Mesenchymal stem cell (in vitro differentiated cells and primary cell): ENCODE data around the gene SPEG.

Source experiments
- DNase-seq: peaks from one replicate; pipeline ENCODE4 v3.0.0-alpha.2; 2013
- H2AFZ ChIP-seq: one replicate; pipeline ENCODE4 v1.6.1; 2013; ENCODE audit warnings: low read depth, mild to moderate bottlenecking, control low read depth, inconsistent platforms, low read length, moderate library complexity
- H2AK5ac ChIP-seq: 2 replicates; pipeline ENCODE4 v1.6.1; 2013; ENCODE audit warnings: low read length, moderate library complexity, mild to moderate bottlenecking, inconsistent platforms; ENCODE audit not compliant: severe bottlenecking
- H2BK120ac ChIP-seq: one replicate; pipeline ENCODE4 v1.6.1; 2013; ENCODE audit warnings: low read depth, mild to moderate bottlenecking, inconsistent platforms, low read length, moderate library complexity
- H2BK12ac ChIP-seq, 2 experiments: one replicate each; pipeline ENCODE4 v1.6.1; 2013; ENCODE audit warnings: inconsistent platforms in 2 of 2, low read length in 2 of 2, mild to moderate bottlenecking in 2 of 2, moderate library complexity in 2 of 2, control low read depth in 1 of 2
- H2BK15ac ChIP-seq: one replicate; pipeline ENCODE4 v1.6.1; 2013; ENCODE audit warnings: mild to moderate bottlenecking, low read depth, inconsistent platforms; ENCODE audit not compliant: poor library complexity, severe bottlenecking
- H2BK5ac ChIP-seq: 2 replicates; pipeline ENCODE4 v1.6.1; 2013; ENCODE audit warnings: low read depth, mild to moderate bottlenecking, low read length, control low read depth, inconsistent platforms; ENCODE audit not compliant: poor library complexity, severe bottlenecking
- H3K14ac ChIP-seq, 2 experiments: one replicate each; pipeline ENCODE4 v1.6.1; 2013; ENCODE audit warnings: inconsistent platforms in 2 of 2, low read length in 2 of 2, control low read depth in 1 of 2, mild to moderate bottlenecking in 1 of 2, moderate library complexity in 1 of 2
- H3K18ac ChIP-seq, 2 experiments: one replicate each; pipeline ENCODE4 v1.6.1; 2013; ENCODE audit warnings: inconsistent platforms in 2 of 2, low read length in 2 of 2, control low read depth in 1 of 2, low read depth in 1 of 2, mild to moderate bottlenecking in 1 of 2
- H3K23ac ChIP-seq, 2 experiments: one replicate each; pipeline ENCODE4 v1.6.1; 2013; ENCODE audit warnings: inconsistent platforms in 2 of 2, low read length in 2 of 2, mild to moderate bottlenecking in 2 of 2, moderate library complexity in 2 of 2, control low read depth in 1 of 2
- H3K27ac ChIP-seq: 2 replicates; pipeline ENCODE4 v1.5.1; 2013; ENCODE audit warnings: mild to moderate bottlenecking, moderate library complexity, low read length, control low read depth, inconsistent platforms; ENCODE audit not compliant: poor library complexity, severe bottlenecking
- H3K27me3 ChIP-seq, 2 experiments: 2 replicates each; pipeline versions ENCODE4 v1.6.1 to v1.7.0; 2013; ENCODE audit warnings: low read length in 2 of 2, mild to moderate bottlenecking in 2 of 2, moderate library complexity in 2 of 2, control low read depth in 1 of 2, inconsistent platforms in 1 of 2; ENCODE audit not compliant: control insufficient read depth in 1 of 2, insufficient read depth in 1 of 2
- H3K36me3 ChIP-seq, 2 experiments: 2 replicates each; pipeline versions ENCODE4 v1.6.1 to v1.7.0; 2013; ENCODE audit warnings: low read length in 2 of 2, control low read depth in 1 of 2, inconsistent platforms in 1 of 2, low read depth in 1 of 2, mild to moderate bottlenecking in 1 of 2; ENCODE audit not compliant: insufficient read depth in 2 of 2, control insufficient read depth in 1 of 2
- H3K4ac ChIP-seq, 2 experiments: one replicate each; pipeline ENCODE4 v1.6.1; 2013; ENCODE audit warnings: inconsistent platforms in 2 of 2, low read length in 2 of 2, mild to moderate bottlenecking in 2 of 2, moderate library complexity in 2 of 2, control low read depth in 1 of 2, low read depth in 1 of 2
- H3K4me1 ChIP-seq: 2 replicates; pipeline ENCODE4 v1.6.1; 2013; ENCODE audit warnings: low read depth, low read length, control low read depth; ENCODE audit not compliant: control insufficient read depth, insufficient read depth
- H3K4me2 ChIP-seq: 2 replicates; pipeline ENCODE4 v1.6.1; 2013; ENCODE audit warnings: low read length, mild to moderate bottlenecking, inconsistent platforms; ENCODE audit not compliant: poor library complexity, severe bottlenecking
- H3K4me3 ChIP-seq, 2 experiments: 2 replicates each; pipeline versions ENCODE4 v1.5.1 to v1.7.0; 2013; ENCODE audit warnings: low read length in 2 of 2, mild to moderate bottlenecking in 2 of 2, control low read depth in 1 of 2, low read depth in 1 of 2; ENCODE audit not compliant: insufficient read depth in 1 of 2
- H3K79me1 ChIP-seq: replicated peaks from 2 replicates; pipeline ENCODE4 v1.6.1; 2013; ENCODE audit warnings: mild to moderate bottlenecking, control low read depth, low read length, inconsistent platforms; ENCODE audit not compliant: poor library complexity, severe bottlenecking
- H3K9ac ChIP-seq: 2 replicates; pipeline ENCODE4 v1.7.0; 2013; ENCODE audit warnings: mild to moderate bottlenecking, low read length, moderate library complexity
- H3K9me3 ChIP-seq: 2 replicates; pipeline ENCODE4 v1.7.0; 2013; ENCODE audit warnings: mild to moderate bottlenecking, low read length; ENCODE audit not compliant: control insufficient read depth
- H4K8ac ChIP-seq: one replicate; pipeline ENCODE4 v1.6.1; 2013; ENCODE audit warnings: inconsistent platforms, mild to moderate bottlenecking, low read length, moderate library complexity
- H4K91ac ChIP-seq: one replicate; pipeline ENCODE4 v1.6.1; 2013; ENCODE audit warnings: mild to moderate bottlenecking, low read length, inconsistent platforms
- WGBS: methylation state at CpG from one replicate; pipeline ENCODE4 v1.1.7; 2013; ENCODE audit warnings: mixed read lengths; 5-methylcytosine and 5-hydroxymethylcytosine counted together

Gene SPEG

GRCh38 chr2:219505585-219505984 is 70.9 kb downstream of the SPEG start:
- Histone ChIP-seq H2AK5ac (no peak overlapping the region), H3K4me1 (peaks cover 36% of the 10 kb centered on the region), H3K27me3 (peaks cover 4 to 5% of the 10 kb centered on the region in 2 experiments)

GRCh38 chr2:219506153-219506801 is 71.6 kb downstream of the SPEG start:
- Histone ChIP-seq H4K91ac (no peak overlapping the region), H3K27ac (no peak overlapping the region), H3K79me1 (peaks cover 12% of the 10 kb centered on the region), H3K27me3 (peaks cover 11% of the 10 kb centered on the region in 2 experiments), H3K4ac (no peak overlapping the region), H2AFZ (no peak overlapping the region), H4K8ac (no peak overlapping the region), H2BK5ac (no peak overlapping the region), H3K4me3 (no peak overlapping the region), H3K4me1 (peaks cover 37% of the 10 kb centered on the region), H2BK120ac (no peak overlapping the region), H2BK15ac (no peak overlapping the region), H3K36me3 (peaks cover 54 to 62% of the 10 kb centered on the region in 2 experiments), H3K9ac (no peak overlapping the region), H3K18ac (no peak overlapping the region), H3K14ac (no peak overlapping the region), H3K9me3 (no peaks in the 10 kb centered on the region), H2AK5ac (no peak overlapping the region), H3K4me2 (no peak overlapping the region), H3K23ac (no peak overlapping the region), H2BK12ac (no peak overlapping the region)
- DNase-seq, result no peak
- WGBS, result 86% methylated on average over 23 of the region's 23 CpGs

More at GRCh38 chr2:219505585-219505984, 70.9 kb downstream of the SPEG start:
- no peak overlapping the region for H4K8ac ChIP-seq
- peaks cover 54 to 62% of the 10 kb centered on the region in 2 experiments for H3K36me3 ChIP-seq
- no peak overlapping the region for H3K14ac ChIP-seq
- no peak overlapping the region for H3K27ac ChIP-seq
- peaks cover 15% of the 10 kb centered on the region for H3K79me1 ChIP-seq
- H2BK5ac ChIP-seq, result no peak overlapping the region
- H3K4ac ChIP-seq, result no peak overlapping the region
- DNase-seq, result no peak
- no peak overlapping the region for H2BK120ac ChIP-seq
- H3K23ac ChIP-seq, result no peak overlapping the region
- no peak overlapping the region for H3K9ac ChIP-seq
- H3K18ac ChIP-seq, result no peak overlapping the region
- no peak overlapping the region for H2AFZ ChIP-seq
- no peaks in the 10 kb centered on the region for H3K9me3 ChIP-seq
- H3K4me2 ChIP-seq, result no peak overlapping the region
- no peak overlapping the region for H2BK15ac ChIP-seq
- no peak overlapping the region for H2BK12ac ChIP-seq
- 82% methylated on average over 9 of the region's 9 CpGs for WGBS
- no peak overlapping the region for H4K91ac ChIP-seq
- no peak overlapping the region for H3K4me3 ChIP-seq

GRCh38 chr2:219506802-219507526 is 72.3 kb downstream of the SPEG start:
- Histone ChIP-seq H3K9me3 (no peaks in the 10 kb centered on the region), H3K4me3 (no peak overlapping the region), H3K18ac (no peak overlapping the region), H3K27me3 (peaks cover 17 to 18% of the 10 kb centered on the region in 2 experiments), H2BK12ac (no peak overlapping the region), H2BK15ac (no peak overlapping the region), H3K36me3 (peaks cover 48 to 55% of the 10 kb centered on the region in 2 experiments), H3K14ac (no peak overlapping the region), H2AFZ (no peak overlapping the region), H3K4me2 (no peak overlapping the region), H3K23ac (no peak overlapping the region), H3K9ac (no peak overlapping the region), H2BK120ac (no peak overlapping the region), H3K79me1 (peaks cover 5% of the 10 kb centered on the region), H4K8ac (no peak overlapping the region), H4K91ac (no peak overlapping the region), H3K4me1 (peaks cover 31% of the 10 kb centered on the region), H2BK5ac (no peak overlapping the region), H3K27ac (no peak overlapping the region), H2AK5ac (no peak overlapping the region), H3K4ac (no peak overlapping the region)
- 71% methylated on average over 17 of the region's 17 CpGs for WGBS
- DNase-seq, result no peak

GRCh38 chr2:219507581-219508443 is 73.2 kb downstream of the SPEG start:
- H4K8ac ChIP-seq, result no peak overlapping the region
- no peak overlapping the region for H3K4me2 ChIP-seq
- H2BK15ac ChIP-seq, result peak overlapping the region; percentile 16
- no peak overlapping the region for H2BK5ac ChIP-seq
- no peak overlapping the region for H3K18ac ChIP-seq
- H2AK5ac ChIP-seq, result no peak overlapping the region
- H3K14ac ChIP-seq, result no peak overlapping the region
- H3K27me3 ChIP-seq, result peaks cover 25 to 26% of the 10 kb centered on the region in 2 experiments
- no peak overlapping the region for H2BK12ac ChIP-seq
- H3K79me1 ChIP-seq, result peaks cover 3% of the 10 kb centered on the region
- WGBS, result 70% methylated on average over 7 of the region's 8 CpGs
- H3K4me1 ChIP-seq, result peaks cover 32% of the 10 kb centered on the region
- H3K9ac ChIP-seq, result no peak overlapping the region
- no peak overlapping the region for H3K4ac ChIP-seq
- H3K36me3 ChIP-seq, result peaks cover 39 to 51% of the 10 kb centered on the region in 2 experiments
- no peaks in the 10 kb centered on the region for H3K9me3 ChIP-seq
- no peak overlapping the region for H2AFZ ChIP-seq
- no peak overlapping the region for H3K4me3 ChIP-seq
- no peak overlapping the region for H4K91ac ChIP-seq
- H2BK120ac ChIP-seq, result no peak overlapping the region
- H3K27ac ChIP-seq, result no peak overlapping the region
- no peak for DNase-seq
- no peak overlapping the region for H3K23ac ChIP-seq
